Activated T-cell treated with anti-CD3 and anti-CD28 coated beads, Interleukin-2, amount 50 U/mL, for 48 hours (primary cell): ENCODE data around the gene PTRHD1.

Experiments used
- DNase-seq, 2 experiments: peaks; one replicate each; pipeline ENCODE4 v3.0.0-alpha.2; 2020

The PTRHD1 gene

GRCh38 chr2:24756789-24757188 lies 36.4 kb downstream of the PTRHD1 start:
- no peak for DNase-seq

DNA sequence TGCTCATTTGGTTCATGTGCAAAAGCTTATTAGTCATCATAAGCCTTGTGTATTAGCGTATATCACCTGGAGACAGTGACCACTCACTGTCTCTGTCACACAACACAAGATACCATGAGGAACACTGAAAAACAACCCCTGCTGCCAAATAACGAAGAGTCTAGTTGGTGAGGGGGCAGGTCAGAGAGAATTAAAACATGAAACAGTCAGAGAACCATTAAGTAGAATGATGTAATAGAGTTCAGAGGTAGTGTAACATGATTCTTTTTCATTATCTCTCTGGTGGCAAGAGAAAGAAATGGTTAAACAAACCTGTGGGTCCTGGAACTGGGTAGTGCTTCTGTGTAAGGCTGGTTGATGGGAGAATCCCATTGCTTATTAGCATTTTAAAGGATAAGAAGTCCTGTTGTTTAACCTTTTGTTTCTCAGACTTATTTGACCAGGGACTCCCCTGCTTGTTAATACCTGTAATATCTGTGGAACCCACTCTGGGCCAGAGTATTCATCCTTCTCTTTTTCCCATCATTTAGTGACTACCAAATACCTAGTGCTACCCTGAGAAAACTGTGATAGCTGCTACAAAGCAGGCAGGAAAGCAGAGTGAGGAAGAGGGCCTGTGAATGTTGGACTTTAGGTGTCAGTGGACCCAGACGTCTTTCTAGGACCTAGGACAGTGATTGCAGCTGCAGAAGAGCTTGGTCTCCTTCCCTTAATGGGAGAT lies 38.0 kb downstream of the PTRHD1 start:
- DNase-seq = no peak

DNA sequence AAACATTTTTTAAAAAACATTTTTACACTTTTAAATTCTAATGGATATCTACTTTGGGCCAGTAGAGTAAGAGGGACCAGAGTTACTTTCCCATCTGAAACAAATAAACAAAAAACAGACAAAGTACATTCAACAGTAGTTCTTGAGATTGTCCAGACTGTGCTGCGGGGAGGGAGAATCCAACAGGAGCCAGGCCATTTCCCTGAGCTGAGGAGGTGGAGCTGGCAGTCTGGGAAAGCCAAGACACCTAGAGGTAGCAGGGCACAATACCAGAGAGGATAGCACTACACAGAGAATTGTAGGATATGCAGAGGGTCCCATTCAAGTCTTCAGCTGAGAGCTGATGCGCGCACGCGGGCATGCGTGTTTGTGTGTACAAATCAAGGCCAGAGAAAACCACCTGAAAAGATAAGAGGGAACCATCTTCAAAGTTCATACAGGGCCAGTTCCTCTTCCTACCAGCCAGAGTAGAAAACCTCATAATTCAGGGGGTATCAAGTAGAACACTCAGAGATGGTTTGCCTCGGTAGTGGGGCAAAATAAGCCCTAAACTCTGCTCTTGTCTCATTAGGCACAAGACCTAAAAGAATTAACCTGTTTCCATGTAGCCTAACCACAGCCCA lies 44.0 kb downstream of the PTRHD1 start:
- no peak for DNase-seq

DNA sequence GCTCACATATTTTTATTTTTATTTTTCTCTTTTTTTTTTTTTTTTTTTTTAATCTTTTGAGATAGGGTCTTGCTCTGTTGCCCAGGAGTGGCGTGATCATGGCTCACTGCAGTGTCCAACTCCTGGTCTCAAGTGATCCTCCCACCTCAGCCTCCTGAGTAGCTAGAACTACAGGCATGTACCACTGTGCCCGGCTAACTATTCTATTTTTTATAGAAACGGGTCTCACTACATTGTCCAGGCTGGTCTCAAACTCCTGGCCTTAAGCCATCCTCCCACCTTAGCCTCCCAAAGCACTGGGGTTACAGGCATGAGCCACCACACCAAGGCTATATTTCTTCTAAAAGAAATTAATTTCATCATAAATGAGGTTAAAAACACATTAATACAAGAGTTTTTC lies 45.9 kb downstream of the PTRHD1 start:
- DNase-seq = no peak

- no peak for DNase-seq
These were observed 47.4 kb downstream of the PTRHD1 start for GRCh38 chr2:24745825-24746224.

DNA sequence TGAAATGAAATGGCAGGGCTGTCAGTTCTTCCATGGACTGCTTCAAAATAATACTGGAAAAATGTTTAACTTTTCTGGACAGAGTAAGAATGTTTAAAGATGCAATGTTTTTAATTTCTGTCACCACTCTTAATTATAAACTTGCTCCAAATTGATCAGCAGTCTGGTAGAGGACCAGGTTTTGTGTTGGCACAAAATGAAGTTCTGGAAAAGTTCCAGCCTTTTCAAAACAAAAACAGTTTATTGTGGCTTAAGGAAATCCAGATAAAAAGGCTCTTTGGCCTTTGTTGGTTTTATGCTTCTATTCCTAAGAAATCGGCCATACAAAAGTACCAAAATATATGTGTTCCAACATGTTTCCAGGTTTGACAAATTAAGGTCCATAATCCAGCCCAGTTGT lies 48.8 kb downstream of the PTRHD1 start:
- DNase-seq = no peak

- DNase-seq = no peak
These were observed 49.3 kb downstream of the PTRHD1 start for GRCh38 chr2:24743924-24744323.

- DNase-seq = no peak
These were observed 50.5 kb downstream of the PTRHD1 start for GRCh38 chr2:24742730-24743129.

GRCh38 chr2:24740142-24740541 lies 53.0 kb downstream of the PTRHD1 start:
- DNase-seq = no peak
